K562 (cell line): ENCODE data around the gene RIPPLY3. TPM values are rescaled to one million over a fixed set of nuclear protein-coding genes. Genes with fewer than 3 reads are reported as not detected.

ENCODE experiments used
- ARID3B ChIP-seq: fragments of 250-450 bp; sonication (Bioruptor Pico); IDR thresholded peaks from 2 replicates; pipeline ENCODE4 v1.4.0; 2020; ENCODE audit warnings: borderline replicate concordance
- ATF1 ChIP-seq, 2 experiments: fragments of 450-650 bp in 1 of 2; IDR thresholded peaks; 2 replicates each; pipeline ENCODE4 v1.6.1; 2016; ENCODE audit warnings: missing compliant biosample characterization in 1 of 2, missing genetic modification characterization in 1 of 2
- HBP1 ChIP-seq: fragments of 450-650 bp; formaldehyde crosslinking; IDR thresholded peaks from 2 replicates; pipeline ENCODE4 v1.4.0; 2022; ENCODE audit warnings: missing genetic modification characterization
- MITF ChIP-seq: IDR thresholded peaks from 2 replicates; pipeline ENCODE4 v1.6.1; 2014; ENCODE audit warnings: antibody characterized with exemption
- NCOA2 ChIP-seq, 2 experiments: fragments of 450-650 bp; IDR thresholded peaks; 2 replicates each; pipeline ENCODE4 v1.6.1; 2018; ENCODE audit warnings: mild to moderate bottlenecking in 2 of 2, moderate library complexity in 1 of 2; ENCODE audit not compliant: partially characterized antibody in 2 of 2
- NKRF ChIP-seq: fragments of 450-650 bp; IDR thresholded peaks from 2 replicates; pipeline ENCODE4 v1.6.1; 2016; ENCODE audit warnings: borderline replicate concordance
- POLR2AphosphoS5 ChIP-seq: IDR thresholded peaks from 2 replicates; pipeline ENCODE4 v1.6.1; 2011; ENCODE audit warnings: mild to moderate bottlenecking, low read depth, low read length, moderate library complexity; ENCODE audit not compliant: control insufficient read depth, insufficient read depth
- PTBP1 ChIP-seq: fragments of 200-400 bp; formaldehyde crosslinking; IDR thresholded peaks from 2 replicates; pipeline ENCODE4 v1.6.1; 2017; ENCODE audit warnings: low read depth, low read length
- TCF3 ChIP-seq: sonication (generic); formaldehyde crosslinking; IDR thresholded peaks from 2 replicates; pipeline ENCODE4 v1.4.0; 2020; ENCODE audit warnings: mild to moderate bottlenecking, missing genetic modification reagents
- ZBTB9 ChIP-seq: fragments of 450-650 bp; formaldehyde crosslinking; IDR thresholded peaks from 2 replicates; pipeline ENCODE4 v1.4.0; 2020; ENCODE audit warnings: mild to moderate bottlenecking, moderate library complexity
- ZFP1 ChIP-seq: fragments of 450-650 bp; formaldehyde crosslinking; IDR thresholded peaks from 2 replicates; pipeline ENCODE4 v1.4.0; 2020; ENCODE audit warnings: mild to moderate bottlenecking, mixed read lengths
- polyA plus RNA-seq, 8 experiments: library from polyadenylated mRNA; depleted of rRNA in 4 of 8; stranded (reverse) in 5 of 8; unstranded in 3 of 8; fragments of >200 nt; fragmentation: Nextera tagmentation in 2 of 8; fragmentation: Illumina TruSeq in 1 of 8; extraction: Ambion mirVana in 2 of 8; extraction: Trizol in 1 of 8; gene quantifications; 2 replicates each; pipeline versions ENCODE4 v1.2.1 to v1.2.3, GENCODE V29; 2011 to 2014; ENCODE audit warnings: inconsistent platforms in 1 of 8, missing spikeins in 1 of 8
- total RNA-seq, 7 experiments: library from RNA; depleted of rRNA in 6 of 7; stranded (reverse); fragments of >200 nt in 6 of 7; fragmentation: Illumina TruSeq in 2 of 7; extraction: Trizol in 2 of 7; gene quantifications; 2 replicates each; pipeline versions ENCODE4 v1.2.1 to v1.2.3, GENCODE V29; 2011 to 2021; ENCODE audit warnings: low replicate concordance in 1 of 7
- TF ChIP-seq, protein P1 (sequence below), 2 experiments: IDR thresholded peaks; 2 replicates each; pipeline ENCODE4 v1.6.1; 2012; ENCODE audit warnings: improper control_type of control experiment in 2 of 2, low read depth in 2 of 2, low read length in 2 of 2, borderline replicate concordance in 1 of 2
- TF ChIP-seq, protein P2 (sequence below): sonication (generic); formaldehyde crosslinking; IDR thresholded peaks from 2 replicates; pipeline ENCODE4 v1.8.1; 2023; ENCODE audit warnings: mild to moderate bottlenecking, missing genetic modification reagents

The RIPPLY3 gene
- total and polyA plus RNA-seq, 9 of the 15 experiments (the other 6 are each of a cell fraction or from before 2014, with no cell fraction given): not detected

DNA sequence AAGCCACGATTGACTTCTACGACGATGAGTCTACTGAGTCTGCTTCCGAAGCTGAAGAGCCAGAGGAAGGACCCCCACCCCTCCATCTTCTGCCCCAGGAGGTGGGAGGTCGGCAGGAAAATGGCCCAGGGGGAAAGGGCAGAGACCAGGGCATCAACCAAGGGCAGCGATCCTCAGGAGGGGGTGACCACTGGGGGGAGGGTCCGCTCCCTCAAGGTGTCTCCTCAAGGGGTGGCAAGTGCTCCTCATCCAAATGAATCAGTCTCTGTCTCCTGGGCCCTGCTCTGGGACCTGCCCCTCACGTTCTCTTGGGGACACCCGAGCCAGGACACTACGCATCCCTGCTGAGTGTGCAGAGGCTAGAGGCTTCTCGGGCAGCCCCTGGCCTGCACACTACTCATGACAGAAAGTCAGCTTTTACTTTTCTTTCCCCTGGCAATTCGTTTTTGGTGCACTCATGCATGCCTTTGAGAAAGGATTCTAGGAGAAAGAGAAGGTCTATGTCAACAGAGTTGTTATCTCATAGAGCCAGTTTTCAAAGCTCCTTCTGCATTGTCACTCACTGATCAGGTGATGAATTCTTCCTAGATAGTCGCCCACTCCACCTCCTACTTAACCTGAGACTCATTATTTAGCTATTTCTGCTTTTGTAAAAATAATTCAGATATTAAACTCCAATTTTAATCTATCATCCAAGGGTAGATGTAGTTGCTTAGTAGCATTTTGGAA is 11.6 kb downstream of the RIPPLY3 start (continued):
- TF ChIP-seq, protein P1, sequence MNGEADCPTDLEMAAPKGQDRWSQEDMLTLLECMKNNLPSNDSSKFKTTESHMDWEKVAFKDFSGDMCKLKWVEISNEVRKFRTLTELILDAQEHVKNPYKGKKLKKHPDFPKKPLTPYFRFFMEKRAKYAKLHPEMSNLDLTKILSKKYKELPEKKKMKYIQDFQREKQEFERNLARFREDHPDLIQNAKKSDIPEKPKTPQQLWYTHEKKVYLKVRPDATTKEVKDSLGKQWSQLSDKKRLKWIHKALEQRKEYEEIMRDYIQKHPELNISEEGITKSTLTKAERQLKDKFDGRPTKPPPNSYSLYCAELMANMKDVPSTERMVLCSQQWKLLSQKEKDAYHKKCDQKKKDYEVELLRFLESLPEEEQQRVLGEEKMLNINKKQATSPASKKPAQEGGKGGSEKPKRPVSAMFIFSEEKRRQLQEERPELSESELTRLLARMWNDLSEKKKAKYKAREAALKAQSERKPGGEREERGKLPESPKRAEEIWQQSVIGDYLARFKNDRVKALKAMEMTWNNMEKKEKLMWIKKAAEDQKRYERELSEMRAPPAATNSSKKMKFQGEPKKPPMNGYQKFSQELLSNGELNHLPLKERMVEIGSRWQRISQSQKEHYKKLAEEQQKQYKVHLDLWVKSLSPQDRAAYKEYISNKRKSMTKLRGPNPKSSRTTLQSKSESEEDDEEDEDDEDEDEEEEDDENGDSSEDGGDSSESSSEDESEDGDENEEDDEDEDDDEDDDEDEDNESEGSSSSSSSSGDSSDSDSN (IDR thresholded peaks at IDR 0.05; ENCODE audit: borderline replicate concordance in 1 of 2, low read depth in 2 of 2, low read length in 2 of 2): no peak
- TF ChIP-seq PTBP1 (no peak), NCOA2 (IDR thresholded peaks at IDR 0.05; ENCODE audit: partially characterized antibody in 2 of 2) (no peak), ZBTB9 (no peak), POLR2AphosphoS5 (no peak), MITF (no peak), NKRF (no peak), TCF3 (CRISPR knock-in tag) (peak; percentile 81), ARID3B (CRISPR knock-in tag) (no peak), ZFP1 (CRISPR knock-in tag) (no peak), HBP1 (CRISPR knock-in tag) (no peak), ATF1 (CRISPR knock-in tag; IDR thresholded peaks at IDR 0.05) (no peak), ATF1 (tag; IDR thresholded peaks at IDR 0.05) (0 out of 2 replicates have a peak, but pooled peaks have one; percentile 19)
- TF ChIP-seq, protein P2, sequence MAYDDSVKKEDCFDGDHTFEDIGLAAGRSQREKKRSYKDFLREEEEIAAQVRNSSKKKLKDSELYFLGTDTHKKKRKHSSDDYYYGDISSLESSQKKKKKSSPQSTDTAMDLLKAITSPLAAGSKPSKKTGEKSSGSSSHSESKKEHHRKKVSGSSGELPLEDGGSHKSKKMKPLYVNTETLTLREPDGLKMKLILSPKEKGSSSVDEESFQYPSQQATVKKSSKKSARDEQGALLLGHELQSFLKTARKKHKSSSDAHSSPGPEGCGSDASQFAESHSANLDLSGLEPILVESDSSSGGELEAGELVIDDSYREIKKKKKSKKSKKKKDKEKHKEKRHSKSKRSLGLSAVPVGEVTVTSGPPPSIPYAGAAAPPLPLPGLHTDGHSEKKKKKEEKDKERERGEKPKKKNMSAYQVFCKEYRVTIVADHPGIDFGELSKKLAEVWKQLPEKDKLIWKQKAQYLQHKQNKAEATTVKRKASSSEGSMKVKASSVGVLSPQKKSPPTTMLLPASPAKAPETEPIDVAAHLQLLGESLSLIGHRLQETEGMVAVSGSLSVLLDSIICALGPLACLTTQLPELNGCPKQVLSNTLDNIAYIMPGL (CRISPR knock-in tag): no peak
